ENCODE data around the gene NF2.

The NF2 gene

DNA sequence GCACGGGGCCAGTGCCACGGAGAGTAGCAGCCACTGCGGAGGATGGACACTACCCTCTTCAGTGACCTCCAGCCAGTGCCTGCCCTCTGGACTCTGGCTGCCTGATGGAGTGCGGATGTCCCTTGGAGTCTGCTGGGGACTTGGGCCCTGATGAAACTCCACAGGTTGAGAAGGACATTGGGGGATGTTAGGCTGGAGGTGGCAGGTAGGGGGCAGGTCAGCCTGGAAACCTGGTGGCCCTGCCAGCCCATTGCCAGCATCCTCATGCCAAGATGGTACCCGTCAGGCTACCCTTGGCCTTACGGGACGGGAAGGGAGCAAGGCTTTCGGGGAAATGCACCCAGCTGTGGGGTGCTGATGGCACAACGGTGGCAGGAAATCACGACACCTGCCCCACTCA lies 120.3 kb downstream of the NF2 start:
- no peak for DNase-seq (ENCODE audit: low read depth)

DNA sequence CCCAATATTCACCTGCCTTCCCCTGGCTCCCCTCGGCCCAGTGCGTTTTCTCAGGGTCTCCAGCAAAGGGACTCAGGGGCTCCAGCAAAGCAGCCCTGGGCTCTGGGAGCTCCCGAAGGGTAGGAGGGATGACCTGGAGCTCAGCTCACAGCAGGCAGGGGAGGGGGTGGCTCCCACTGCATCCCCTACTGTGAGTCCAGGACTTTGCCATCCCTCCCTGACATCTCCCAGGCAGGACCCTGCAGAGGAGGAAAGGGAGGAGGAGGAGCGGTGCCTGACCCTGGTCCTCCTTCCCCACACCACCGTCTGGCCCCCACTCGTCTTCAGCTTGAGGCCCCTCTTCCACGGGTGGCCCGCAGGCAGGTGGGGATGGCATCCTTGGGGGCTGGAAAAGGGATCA lies 121.4 kb downstream of the NF2 start:
- no peak for DNase-seq (ENCODE audit: low read depth)

DNA sequence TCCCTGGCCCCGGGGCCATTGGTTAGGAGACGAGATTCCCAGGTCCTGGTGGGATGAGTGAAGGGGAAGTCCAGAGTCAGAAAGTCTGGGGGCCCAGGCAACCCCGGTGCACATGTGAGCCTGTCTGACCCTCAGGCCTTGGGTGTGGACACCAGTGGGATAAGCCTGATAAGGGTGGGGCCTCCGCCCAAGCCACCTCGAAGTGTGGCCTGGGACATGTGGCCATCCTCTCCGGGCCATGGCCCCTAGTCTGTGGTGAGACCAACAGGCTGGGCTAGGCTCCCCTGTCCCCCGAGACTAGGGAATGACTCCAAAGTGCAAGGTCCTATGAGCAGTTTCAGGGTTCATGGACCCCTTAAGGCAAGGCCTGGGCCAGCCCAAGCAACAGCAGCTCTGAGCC lies 122.7 kb downstream of the NF2 start:
- DNase-seq (ENCODE audit: low read depth) = no peak

DNA sequence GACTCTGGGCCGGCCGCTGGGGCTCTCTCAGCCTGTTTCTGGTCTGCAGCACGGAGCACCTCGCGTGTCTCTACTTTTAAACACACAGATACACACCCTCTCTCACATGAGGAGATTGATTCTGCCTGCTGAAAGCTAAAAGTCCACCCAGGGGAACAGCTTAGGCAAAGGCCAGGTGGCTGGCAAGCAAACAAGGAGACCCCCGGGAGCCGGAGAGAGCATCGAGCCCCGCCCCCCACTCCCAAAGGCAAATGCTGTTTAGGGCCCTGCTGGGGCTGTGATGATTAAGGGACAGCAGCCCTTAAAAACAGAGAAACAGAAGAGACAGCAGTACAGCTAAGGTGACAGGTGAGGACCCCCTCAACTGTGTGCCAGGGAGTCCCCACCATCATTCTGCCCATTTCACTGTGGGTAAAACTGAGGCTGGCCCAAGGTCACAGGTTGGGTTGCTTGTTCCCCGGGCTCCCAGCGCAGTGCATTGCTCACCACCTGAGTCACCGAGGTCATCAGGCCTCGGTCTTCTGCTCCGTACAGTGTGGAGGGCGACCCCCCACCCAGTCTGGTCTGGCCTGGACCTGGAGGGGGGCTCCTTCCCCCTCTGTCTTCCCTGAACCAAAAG lies 123.2 kb downstream of the NF2 start:
- no peak for DNase-seq (ENCODE audit: low read depth)

DNA sequence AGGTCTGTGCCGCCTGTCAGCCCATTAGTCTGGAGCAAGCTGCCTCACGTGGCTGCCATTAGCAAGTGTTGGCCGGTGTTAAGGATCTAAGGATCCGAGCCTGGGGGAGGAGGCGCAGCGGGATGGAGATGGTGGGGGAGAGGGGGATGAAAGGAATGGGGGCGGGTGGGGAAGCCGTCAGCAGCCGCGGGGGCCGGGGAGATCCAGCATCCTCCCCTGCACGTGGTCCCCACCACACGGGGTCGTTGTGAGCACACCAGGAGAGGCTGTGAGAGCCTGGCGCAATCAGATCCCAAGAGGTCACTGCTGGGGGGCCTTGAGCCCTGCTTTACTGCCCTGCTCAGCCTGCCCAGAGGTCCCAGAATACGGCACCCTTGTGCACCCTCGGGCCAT lies 123.7 kb downstream of the NF2 start:
- DNase-seq (ENCODE audit: low read depth) = no peak

DNA sequence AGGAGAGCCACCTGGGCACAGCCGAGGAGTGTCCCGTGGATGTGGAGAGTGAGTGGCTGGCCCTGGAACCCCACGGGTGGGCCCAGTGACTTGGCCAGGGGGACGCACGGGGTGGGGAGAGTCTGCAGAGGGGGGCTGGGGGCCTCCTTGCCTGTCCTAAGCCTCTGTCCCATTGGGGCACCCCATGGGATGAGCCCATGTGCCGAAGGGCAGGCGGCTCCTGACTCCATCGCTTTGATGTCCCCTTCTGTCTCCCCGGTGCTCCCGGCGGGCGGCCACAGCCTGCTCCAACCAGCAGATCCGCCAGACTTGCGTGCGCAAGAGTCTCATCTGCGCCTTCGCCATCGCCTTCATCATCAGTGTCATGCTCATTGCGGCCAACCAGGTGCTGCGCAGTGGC lies 125.7 kb downstream of the NF2 start:
- no peak for DNase-seq (ENCODE audit: low read depth)

DNA sequence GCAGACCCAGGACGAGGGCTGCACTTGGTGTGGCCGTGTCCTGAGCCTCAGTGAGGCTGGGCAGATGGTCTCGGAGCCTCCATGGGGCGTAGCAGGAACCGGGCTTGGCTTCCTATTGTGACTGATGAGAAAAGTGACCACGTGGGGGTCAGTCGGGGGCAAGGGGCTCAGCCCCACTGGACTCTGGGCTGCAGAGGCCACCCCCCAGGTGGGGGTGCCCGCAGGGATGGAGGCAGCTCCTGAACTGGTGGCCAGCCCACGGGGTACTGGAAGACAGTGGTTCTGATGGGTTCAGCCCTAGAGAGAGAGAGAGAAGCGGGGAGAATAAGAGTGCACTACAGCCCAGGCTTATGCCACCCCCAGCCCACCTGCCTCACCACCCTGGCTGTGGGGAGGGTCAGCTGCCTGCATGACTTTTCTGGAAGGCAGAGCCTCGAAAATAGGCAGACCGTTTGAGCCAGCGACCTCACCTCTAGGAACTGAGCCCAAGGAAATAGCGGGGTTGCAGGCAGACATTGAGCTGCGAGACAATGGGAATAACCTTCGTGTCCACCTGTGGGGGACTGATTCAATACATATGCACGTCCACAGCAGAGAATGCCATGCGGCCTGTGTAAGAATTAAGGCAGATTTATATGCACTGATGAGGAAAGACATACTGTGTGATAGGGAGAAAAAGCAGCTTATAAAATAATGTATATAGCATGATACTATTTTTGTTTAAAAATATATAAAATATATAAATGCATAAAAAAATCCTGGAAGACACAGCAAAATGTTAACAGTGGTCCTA lies 127.8 kb downstream of the NF2 start:
- no peak for DNase-seq (ENCODE audit: low read depth)

DNA sequence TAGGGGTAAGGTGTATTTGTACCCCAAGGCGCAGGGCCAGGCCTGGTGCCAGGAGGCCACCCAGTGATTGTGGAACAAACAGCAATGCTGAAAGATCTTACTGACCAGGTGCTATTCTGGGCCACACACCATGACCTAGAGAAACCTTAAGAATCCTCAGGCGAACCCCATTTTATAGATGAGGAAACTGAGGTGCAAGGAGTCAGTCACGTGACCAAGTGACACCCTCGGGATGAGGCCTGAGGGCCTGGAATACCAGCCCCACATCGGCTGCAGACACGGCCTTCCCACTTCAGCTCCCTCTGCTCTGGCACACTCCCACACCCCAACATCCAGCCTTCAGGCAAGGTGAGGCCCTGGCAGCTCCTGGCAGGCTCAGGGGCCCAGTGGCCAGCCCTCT lies 129.4 kb downstream of the NF2 start:
- no peak for DNase-seq (ENCODE audit: low read depth)

DNA sequence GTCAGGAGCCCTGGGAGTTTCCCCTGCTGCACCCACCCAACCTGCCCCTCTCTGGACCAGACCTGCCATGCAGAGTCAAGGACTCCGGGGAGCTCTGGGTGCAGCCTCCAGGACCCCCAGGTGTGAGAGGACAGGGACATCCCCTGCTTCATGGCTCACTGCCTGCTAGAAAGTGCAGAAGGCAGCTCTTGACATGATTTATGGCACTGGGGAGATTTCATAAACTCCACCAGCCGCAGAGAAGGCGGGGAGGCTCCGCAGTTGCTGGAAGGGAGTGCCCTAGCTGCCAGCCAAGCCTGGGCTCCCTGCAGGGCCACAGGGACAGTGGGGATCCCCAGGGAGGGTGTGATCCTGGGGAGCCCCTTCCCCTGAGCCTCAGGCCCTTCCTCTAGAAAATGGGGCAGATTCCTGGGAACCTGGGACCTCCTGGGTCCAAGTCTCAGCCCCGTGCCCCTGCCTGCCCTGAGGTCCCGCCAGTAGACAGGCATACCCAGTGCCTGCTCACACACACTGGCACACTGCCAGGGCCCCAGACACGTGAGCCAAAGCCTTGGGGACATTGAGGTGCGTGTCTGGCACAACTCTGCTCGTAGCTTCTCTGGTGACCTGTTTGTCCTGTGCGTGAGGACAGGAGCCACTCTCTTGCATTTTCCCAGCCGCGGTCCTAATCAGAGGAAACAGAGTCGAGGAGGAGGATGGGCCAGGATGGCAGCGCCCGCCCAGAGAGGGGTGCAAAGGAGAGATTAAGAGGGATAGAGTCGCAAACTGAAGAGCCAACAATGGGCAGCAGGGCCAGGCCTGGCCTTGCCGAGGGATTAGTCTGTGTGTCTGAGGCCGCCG lies 130.1 kb downstream of the NF2 start:
- no peak for DNase-seq (ENCODE audit: low read depth)

DNA sequence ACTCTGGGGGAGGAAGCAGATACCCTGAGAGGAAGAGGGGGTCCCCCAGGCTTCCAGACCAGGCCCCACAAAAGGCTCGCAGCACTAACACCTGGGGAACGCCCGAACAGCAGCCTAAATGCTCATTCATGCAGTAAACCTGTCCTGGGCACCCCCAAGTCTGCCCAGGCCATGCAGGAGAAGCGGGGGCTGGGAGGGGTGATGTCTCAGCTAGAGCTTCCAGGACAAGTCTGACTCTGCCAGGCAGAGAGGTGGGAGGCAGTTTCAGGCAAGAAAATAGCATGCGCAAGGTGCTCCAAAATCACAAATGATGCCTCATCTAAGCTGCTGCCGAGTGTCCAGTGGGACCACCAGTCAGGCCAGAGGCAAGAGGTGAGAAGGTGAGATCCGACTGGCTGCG lies 131.0 kb downstream of the NF2 start:
- no peak for DNase-seq (ENCODE audit: low read depth)

DNA sequence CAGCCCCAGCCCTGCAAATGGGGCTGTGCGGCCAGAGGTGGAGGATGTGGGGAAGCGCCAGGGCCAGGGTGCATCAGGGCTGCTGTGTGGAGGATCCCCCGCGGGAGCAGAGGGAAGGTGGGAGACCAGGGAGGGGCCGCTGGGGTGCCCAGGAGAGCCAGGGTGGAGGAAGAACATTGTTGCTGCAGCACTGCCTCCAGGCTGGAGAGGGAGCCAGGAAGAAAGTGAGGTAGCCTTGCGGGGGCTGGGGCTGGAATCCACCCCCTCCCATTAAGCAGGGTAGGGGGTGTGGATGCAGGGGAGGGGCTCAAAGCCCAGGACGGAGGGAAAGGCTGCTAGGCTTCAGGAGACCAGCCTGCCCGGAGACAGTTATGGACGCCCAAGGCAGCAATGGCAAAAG lies 131.4 kb downstream of the NF2 start:
- no peak for DNase-seq (ENCODE audit: low read depth)

DNA sequence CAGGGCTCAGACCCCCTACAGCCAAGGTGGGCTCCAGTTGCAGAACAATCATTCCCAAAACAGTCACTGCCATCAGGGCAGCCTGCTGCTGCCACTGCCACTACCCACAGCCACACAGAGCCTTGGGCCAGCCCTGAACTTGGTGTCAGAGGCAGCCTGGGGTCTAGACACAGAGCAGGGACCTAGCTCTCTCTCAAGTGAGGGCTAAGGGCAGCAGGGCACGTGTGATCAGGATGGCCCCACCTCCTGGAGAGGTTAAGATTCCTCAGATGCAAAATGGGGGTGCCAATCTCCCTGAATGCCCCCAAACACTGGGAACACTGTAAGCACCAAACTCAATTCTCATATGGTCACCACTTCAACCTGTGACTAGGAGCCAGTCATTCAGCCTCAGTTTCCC lies 132.0 kb downstream of the NF2 start:
- DNase-seq (ENCODE audit: low read depth) = no peak

DNA sequence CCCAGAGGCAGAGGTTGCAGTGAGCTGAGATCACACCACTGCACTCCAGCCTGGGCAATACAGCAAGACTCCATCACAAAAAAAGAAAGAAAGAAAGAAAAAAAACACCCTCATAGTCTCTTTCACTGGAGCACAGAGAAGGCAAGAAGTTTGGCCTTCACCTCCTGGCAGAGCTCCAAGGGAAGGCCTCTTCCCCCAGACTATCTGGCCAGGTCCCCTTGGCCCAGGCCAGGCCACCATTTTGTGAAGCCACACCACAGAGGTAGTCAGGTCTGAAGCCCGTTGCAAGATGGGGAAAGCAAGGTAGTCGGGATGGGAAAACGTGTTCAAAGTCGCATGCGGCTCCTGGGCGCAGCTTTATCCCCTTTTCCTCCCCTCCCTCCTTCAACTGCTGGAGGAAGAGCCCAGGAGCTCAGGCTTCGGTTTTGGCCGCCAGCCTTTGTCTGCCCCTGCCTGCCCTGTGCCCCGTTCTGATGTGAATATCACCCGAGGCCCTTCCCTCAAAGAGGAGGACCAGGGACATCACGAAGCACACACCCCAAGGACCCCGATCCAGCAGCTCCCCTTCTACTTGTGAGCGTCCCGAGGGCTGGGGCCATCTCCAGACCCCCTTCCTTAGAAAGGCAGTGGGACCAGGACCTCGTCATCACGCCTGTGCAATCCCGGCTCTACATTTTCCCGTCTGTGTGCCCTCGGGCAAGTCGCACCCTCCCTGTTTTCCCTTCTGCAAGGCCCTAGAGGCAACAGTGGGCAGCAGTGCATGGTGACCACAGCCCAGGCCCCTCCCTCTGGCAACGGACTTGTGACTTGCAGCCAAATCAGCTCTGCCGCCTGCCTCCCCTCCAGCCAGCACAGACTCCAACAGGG lies 134.1 kb downstream of the NF2 start:
- DNase-seq (ENCODE audit: low read depth) = no peak

DNA sequence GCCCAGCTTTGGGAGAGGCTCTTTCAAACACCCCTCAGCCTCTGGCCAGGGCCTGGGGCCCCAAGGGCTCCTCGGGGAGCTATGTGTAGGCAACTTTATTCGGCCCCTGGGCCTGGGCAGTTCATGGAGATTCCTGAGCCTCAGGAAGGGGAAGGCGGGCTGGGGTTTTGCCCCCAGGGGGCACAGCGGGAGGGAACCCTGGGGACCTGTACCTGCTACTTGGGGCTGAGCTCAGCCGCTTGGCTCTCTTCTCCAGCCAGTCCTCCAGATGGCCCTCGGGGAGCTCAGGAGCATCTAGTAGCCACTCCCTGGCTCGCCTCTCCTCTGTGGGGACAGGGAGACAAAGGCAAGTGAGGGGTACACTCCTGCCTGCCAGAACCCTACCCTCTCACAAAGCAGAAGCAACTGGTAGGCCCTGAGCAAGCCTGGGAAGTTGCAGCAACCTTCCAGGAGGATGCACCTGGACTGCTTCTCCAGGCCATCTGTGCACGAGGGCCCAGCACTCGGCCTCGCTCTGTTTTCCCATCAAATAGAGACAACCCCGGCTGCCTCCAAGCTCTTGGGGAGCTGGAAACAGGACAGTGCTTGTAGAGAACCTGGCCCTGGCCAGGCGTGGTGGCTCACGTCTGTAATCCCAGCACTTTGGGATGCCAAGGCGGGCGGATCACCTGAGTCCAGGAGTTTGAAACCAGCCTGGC lies 134.8 kb downstream of the NF2 start:
- DNase-seq (ENCODE audit: low read depth) = no peak

DNA sequence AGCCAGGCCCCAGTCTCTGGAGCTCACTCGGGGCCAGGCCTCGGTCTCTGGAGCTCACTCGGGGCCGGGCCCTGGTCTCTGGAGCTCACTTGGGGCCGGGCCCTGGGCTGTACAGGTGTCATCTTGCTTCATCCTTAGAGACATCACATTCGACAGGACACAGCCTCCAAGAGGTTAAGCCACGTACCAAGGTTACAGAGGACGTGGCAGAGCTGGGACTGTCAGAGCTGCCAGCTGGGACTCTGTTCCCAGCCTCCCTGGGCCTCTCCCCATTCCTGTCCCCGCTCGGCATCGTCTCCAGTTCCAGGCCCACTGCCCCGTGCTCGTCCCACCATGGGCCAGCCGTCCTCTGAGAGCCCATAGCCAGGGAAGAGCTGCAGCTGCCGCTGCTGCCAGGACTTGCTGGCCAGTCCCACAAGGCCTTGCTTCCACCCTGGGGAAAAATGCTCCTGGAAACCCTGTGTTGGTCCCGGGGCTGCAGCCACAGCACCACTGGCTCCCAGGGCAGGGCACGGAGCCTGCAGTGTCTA lies 136.0 kb downstream of the NF2 start:
- no peak for DNase-seq (ENCODE audit: low read depth)

DNA sequence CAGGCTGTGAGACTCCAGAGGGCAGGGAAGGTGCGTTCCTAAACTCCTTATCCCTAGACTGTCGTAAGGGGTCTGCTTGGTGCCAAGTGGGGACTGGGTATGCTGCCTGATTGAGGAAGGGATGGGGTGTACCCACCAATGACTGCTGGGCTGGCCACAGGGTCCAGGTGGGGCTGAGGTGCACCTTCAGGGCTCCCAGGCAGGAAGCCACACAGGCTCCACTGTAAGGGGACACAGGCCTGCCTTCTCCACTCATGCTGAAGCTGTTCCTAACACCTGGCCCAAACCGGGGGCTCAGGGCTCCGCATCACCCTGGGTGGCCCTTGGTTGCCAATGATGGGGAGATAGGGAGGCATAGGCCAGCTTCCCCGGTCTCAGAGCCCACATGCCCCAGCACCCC lies 136.8 kb downstream of the NF2 start:
- DNase-seq (ENCODE audit: low read depth) = no peak

DNA sequence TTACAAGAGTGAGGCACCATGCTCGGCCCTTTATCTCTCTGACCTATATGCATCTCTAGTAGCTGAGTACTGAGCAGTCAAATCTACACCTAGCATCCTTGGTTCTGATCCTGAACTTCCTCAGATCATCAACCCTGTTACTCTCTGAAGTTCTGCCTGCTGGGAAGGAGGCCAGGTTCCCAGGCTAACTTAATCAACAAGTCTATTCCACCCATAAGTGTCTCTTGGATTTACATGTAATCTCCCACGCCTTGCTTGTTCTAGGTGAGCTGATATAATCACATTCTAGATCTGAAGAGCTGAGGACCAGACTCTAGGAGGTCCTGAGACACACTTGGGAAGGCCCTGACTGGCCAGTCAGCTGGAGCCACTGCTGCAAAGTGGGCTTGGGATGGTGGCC lies 138.5 kb downstream of the NF2 start:
- DNase-seq (ENCODE audit: low read depth) = no peak

DNA sequence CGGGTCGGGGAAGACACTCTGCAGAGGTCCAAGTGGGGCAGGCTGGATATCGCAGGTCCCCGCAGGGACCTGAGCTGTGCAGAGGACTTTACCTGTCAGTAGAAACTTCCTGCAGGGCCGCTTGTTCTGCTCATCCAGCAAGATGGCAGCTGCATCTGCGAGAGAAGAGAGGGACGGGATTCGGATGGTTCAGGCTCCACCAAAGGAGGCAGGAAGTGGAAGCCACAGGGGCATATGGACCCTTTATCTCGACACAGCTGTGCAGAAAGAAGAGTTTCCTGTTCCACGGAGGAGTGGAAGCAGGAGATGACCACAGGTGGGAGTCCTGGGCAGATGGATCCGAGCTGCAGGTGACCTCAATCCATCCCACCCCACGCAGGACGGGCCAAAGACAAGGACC lies 138.9 kb downstream of the NF2 start:
- no peak for DNase-seq (ENCODE audit: low read depth)

DNA sequence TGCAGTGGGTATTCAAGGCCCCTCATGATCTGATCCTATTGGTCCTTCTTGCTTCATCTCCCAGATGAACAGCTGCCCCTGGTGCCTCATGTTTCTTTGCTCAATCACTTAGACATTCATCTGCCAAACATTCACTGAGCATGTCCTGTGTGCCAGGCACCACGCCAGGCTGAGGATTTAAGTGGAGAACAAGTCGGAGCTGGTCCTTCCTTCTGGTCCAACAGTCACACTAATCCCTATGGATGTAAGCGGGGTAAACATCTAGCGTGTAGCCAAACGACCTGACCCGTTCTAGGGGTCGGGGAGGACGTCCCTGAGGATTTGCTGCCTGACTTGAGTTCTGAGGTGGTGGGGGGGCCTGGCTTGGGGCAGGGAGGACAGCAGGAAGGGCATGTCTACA lies 141.5 kb downstream of the NF2 start:
- DNase-seq (ENCODE audit: low read depth) = no peak

DNA sequence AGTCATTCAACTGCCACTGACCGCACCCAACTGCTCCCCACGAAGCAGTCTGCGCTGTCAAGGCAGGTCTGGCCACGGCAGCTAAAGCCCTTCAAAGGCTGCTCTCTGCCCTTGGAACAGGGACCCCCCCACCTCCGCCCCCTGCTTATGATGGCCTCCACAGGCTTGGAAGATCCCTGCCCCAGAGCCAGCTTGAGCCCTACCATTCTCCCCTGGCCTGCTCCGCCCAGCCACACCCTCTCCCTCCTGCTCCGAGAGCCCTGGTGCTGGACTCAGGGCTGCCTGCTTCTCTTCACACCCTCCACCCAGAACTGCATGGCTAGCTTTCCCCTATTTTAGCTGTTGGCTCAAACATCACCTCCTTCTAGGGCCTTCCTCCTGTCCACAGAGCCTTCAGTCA lies 144.4 kb downstream of the NF2 start:
- DNase-seq (ENCODE audit: low read depth) = no peak

Measured in stimulated activated CD4-positive, alpha-beta T cell treated with anti-CD3 and anti-CD28 coated beads, Interleukin-2, amount 100 ng/mL, for 4 hours (primary cell).